ENCODE measurements around the gene SPDL1. TPM values are rescaled to one million over a fixed set of nuclear protein-coding genes. Genes with fewer than 3 reads are reported as not detected.
A peak's percentile ranks its signal among the peaks of the same experiment; 100 is the strongest.

Gene SPDL1
- total RNA-seq, 2 experiments from 2014 or later: 26.5 to 29.9 TPM

- Mint-ChIP-seq H3K4me3 (no peak overlapping the region), H3K9me3 (no peaks in the 10 kb centered on the region), H3K27ac (no peak overlapping the region), H3K27me3 (ENCODE audit: low read depth) (peaks cover 10% of the 10 kb centered on the region), H3K4me1 (ENCODE audit: low read depth) (peaks cover 16% of the 10 kb centered on the region), H3K36me3 (ENCODE audit: low read depth) (no peaks in the 10 kb centered on the region)
- CTCF ChIA-PET: interaction anchor here (1.1 to 1.4 kb wide), 2 partner anchors 12 to 898 kb away, joined by 4 to 7 read pairs; no protein-coding TSS in a partner anchor
- intact Hi-C loops (cut with micrococcal nuclease): no loop called here
- peak; percentile 21 for DNase-seq
Observed at GRCh38 chr5:169577951-169578350, 5.6 kb upstream of the SPDL1 start.

DNA sequence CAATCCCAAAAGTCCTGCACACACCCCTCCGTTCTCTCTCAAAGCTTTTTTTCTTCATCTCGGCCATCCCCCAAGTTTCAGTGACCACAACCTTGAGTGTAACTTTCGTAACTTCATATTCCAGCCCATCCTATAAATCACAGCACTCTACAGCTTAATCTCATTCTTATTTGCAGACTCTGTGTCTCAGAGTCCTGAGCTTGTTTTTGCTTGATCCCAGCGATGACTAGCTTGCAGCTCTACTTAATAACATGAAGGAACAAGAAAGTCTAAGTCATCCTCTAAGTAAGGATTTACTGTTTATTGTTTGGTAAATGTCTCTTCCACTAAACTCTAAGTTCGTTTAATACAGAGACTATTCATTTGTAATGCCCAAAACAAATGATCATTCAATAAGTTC, 2.6 kb upstream of the SPDL1 start:
- intact Hi-C loops (cut with micrococcal nuclease): loop anchor here (1.0 to 10.0 kb wide), 8 partner anchors 279 to 1094 kb away; partner anchors contain the start of gene RARS1
- no peak for DNase-seq
- CTCF ChIA-PET: interaction anchor here (0.6 to 1.7 kb wide), 14 partner anchors 8 to 900 kb away, joined by 3 to 11 read pairs (median 3); no protein-coding TSS in a partner anchor
- Mint-ChIP-seq H3K27me3 (ENCODE audit: low read depth) (no peaks in the 10 kb centered on the region), H3K4me1 (ENCODE audit: low read depth) (peaks cover 28% of the 10 kb centered on the region), H3K36me3 (ENCODE audit: low read depth) (peaks cover 1% of the 10 kb centered on the region), H3K27ac (no peak overlapping the region), H3K9me3 (no peaks in the 10 kb centered on the region), H3K4me3 (no peak overlapping the region)

DNA sequence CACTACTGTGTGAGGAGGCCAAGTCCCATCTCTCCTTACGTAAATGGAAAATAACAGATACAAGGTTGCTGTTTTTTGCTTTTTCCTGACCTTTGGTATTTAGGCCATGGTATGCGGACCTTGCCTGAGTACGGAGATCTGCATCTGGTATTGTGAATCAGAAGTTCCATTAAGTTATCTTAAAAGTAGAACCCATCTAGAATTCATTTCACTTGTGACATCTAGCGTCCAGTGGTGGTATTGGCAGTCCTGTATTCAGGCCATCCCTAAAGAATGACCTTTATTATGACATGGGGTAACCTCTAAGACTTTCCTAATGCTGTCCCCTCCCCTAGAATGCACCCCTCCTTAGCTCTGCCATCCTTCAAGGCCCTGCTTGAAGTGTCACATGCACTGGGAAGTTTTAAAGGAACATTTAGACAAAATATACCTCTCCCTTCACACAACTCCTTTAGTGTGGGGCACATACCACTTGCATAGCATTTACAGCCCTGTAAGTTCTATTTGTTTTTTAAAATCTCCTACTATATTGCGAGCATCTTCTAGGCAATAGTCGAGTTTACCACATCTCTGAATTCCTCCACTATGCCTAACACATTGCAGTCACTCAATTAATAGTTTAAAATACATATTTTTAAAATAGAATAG, 1.9 kb upstream of the SPDL1 start:
- Mint-ChIP-seq H3K36me3 (ENCODE audit: low read depth) (peaks cover 1% of the 10 kb centered on the region), H3K9me3 (no peaks in the 10 kb centered on the region), H3K4me1 (ENCODE audit: low read depth) (peaks cover 28% of the 10 kb centered on the region), H3K27me3 (ENCODE audit: low read depth) (no peaks in the 10 kb centered on the region), H3K4me3 (no peak overlapping the region), H3K27ac (no peak overlapping the region)
- DNase-seq: peak; percentile 82
- intact Hi-C loops (cut with micrococcal nuclease): loop anchor here (1.0 to 10.0 kb wide), 9 partner anchors 279 to 1313 kb away; partner anchors contain the start of gene RARS1
- CTCF ChIA-PET: interaction anchor here (0.6 to 1.7 kb wide), 14 partner anchors 9 to 900 kb away, joined by 3 to 11 read pairs (median 3); no protein-coding TSS in a partner anchor

GRCh38 chr5:169583101-169583423, 511 bp upstream of the SPDL1 start:
- H3K36me3 Mint-ChIP-seq (ENCODE audit: low read depth): peaks cover 1% of the 10 kb centered on the region
- H3K4me1 Mint-ChIP-seq (ENCODE audit: low read depth): peaks cover 28% of the 10 kb centered on the region
- no peaks in the 10 kb centered on the region for H3K27me3 Mint-ChIP-seq (ENCODE audit: low read depth)
- peak overlapping the region; percentile 96 for H3K4me3 Mint-ChIP-seq
- no peak for DNase-seq
- intact Hi-C loops (cut with micrococcal nuclease): loop anchor here (1.0 to 10.0 kb wide), 13 partner anchors 38 to 1314 kb away; partner anchors contain the start of genes DOCK2, INSYN2B, PANK3 and RARS1
- no peaks in the 10 kb centered on the region for H3K9me3 Mint-ChIP-seq
- CTCF ChIA-PET: interaction anchor here (0.5 to 1.0 kb wide), 5 partner anchors 9 to 588 kb away, joined by 3 to 4 read pairs (median 3); no protein-coding TSS in a partner anchor
- peak overlapping the region; percentile 94 for H3K27ac Mint-ChIP-seq

DNA sequence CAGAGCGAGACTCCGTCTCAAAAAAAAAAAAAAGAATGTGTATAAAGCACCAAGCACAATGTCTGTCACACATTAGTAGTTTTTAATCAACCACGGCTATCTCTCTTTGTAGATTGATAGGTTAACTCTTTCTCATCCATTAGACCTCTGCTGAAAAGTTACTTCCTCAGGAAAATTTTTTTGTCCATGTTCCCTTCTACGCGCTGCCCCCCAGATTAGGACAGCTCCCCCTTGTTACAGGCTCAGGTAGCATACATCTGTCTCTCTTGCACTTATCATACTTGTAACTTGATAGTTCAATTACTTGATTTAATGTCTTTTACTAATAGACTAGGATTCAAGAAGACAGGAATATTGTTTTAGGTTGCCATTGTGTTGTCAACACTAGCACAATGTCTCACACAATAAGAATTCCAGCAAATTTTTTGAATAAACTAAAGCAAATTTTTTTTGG, 1.5 kb downstream of the SPDL1 start:
- Mint-ChIP-seq H3K9me3 (no peaks in the 10 kb centered on the region), H3K27ac (no peak overlapping the region), H3K4me3 (peak overlapping the region; percentile 96), H3K4me1 (ENCODE audit: low read depth) (peaks cover 28% of the 10 kb centered on the region), H3K27me3 (ENCODE audit: low read depth) (no peaks in the 10 kb centered on the region), H3K36me3 (ENCODE audit: low read depth) (peaks cover 14% of the 10 kb centered on the region)
- no peak for DNase-seq
- intact Hi-C loops (cut with micrococcal nuclease): loop anchor here (5.0 to 10.0 kb wide), 3 partner anchors 750 to 1098 kb away; partner anchors contain the start of gene RARS1
- CTCF ChIA-PET: no interaction called here

DNA sequence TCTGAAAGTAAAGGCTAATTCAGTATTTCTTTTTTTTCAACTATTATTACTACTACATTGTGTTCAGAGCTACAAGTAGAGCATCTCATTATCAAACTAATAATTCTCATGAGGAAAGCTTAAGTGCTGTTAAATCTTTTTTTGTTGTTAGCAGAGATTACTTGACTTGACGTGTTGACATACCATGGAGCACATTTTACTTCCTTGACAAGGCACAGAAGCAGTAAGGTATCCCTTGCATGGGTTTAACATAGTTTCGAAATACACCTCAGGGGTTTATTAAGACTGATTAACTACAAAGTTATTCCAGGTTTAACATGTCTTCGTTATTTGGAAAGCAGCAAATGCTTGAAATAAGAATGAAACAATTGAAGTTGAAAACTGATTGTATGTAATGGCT, 7.0 kb downstream of the SPDL1 start:
- H3K27me3 Mint-ChIP-seq (ENCODE audit: low read depth): no peaks in the 10 kb centered on the region
- no peaks in the 10 kb centered on the region for H3K9me3 Mint-ChIP-seq
- H3K27ac Mint-ChIP-seq: no peak overlapping the region
- peaks cover 53% of the 10 kb centered on the region for H3K36me3 Mint-ChIP-seq (ENCODE audit: low read depth)
- no peak for DNase-seq
- H3K4me3 Mint-ChIP-seq: no peak overlapping the region
- CTCF ChIA-PET: interaction anchor here (1.0 kb wide), 1 partner anchor 10 kb away, joined by 4 read pairs; no protein-coding TSS in a partner anchor
- peaks cover 2% of the 10 kb centered on the region for H3K4me1 Mint-ChIP-seq (ENCODE audit: low read depth)
- intact Hi-C loops (cut with micrococcal nuclease): no loop called here

GRCh38 chr5:169591636-169592035, 8.1 kb downstream of the SPDL1 start:
- CTCF ChIA-PET: interaction anchor here (0.6 kb wide), 1 partner anchor 8 kb away, joined by 3 read pairs; the partner anchor contains the start of gene SPDL1

DNA sequence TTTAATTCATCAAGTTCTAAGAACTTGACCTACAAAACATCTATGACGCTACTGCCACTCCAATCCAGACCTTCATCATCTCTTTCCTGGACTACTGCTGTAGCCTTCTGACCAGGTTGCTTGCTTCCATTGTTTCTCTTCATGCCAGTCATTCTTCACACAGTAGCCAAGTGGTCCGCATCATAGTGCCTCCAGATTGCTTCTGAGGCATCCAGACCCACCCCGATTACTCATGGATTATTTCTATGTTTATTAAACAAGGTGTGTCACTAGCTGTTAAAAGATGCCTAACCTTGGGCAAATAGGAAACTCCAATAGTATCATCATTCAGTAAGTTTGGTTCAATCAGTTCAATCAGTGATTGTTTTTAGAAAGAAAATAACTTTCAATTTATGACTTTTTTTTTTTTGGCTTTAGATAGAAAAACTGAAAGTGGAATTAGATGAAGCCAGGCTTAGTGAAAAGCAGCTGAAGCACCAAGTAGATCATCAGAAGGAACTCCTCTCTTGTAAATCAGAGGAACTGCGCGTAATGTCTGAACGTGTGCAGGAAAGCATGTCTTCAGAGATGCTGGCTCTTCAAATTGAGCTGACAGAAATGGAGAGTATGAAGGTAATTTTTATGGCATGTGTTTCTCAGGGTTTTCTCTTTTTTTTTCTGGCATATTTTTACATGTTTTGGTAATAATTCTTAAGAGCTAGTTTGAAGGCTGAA, 9.5 kb downstream of the SPDL1 start:
- Mint-ChIP-seq H3K27me3 (ENCODE audit: low read depth) (no peaks in the 10 kb centered on the region), H3K4me3 (no peak overlapping the region), H3K27ac (no peak overlapping the region), H3K36me3 (ENCODE audit: low read depth) (peaks cover 66% of the 10 kb centered on the region), H3K9me3 (no peaks in the 10 kb centered on the region), H3K4me1 (ENCODE audit: low read depth) (no peaks in the 10 kb centered on the region)
- CTCF ChIA-PET: interaction anchor here (0.7 kb wide), 1 partner anchor 10 kb away, joined by 4 read pairs; the partner anchor contains the start of gene SPDL1
- intact Hi-C loops (cut with micrococcal nuclease): no loop called here
- DNase-seq: no peak

More at GRCh38 chr5:169591636-169592035, 8.1 kb downstream of the SPDL1 start:
- Mint-ChIP-seq H3K36me3 (ENCODE audit: low read depth) (peaks cover 57% of the 10 kb centered on the region), H3K9me3 (no peaks in the 10 kb centered on the region), H3K4me3 (no peak overlapping the region), H3K27me3 (ENCODE audit: low read depth) (no peaks in the 10 kb centered on the region), H3K27ac (no peak overlapping the region), H3K4me1 (ENCODE audit: low read depth) (no peaks in the 10 kb centered on the region)
- intact Hi-C loops (cut with micrococcal nuclease): no loop called here
- no peak for DNase-seq

DNA sequence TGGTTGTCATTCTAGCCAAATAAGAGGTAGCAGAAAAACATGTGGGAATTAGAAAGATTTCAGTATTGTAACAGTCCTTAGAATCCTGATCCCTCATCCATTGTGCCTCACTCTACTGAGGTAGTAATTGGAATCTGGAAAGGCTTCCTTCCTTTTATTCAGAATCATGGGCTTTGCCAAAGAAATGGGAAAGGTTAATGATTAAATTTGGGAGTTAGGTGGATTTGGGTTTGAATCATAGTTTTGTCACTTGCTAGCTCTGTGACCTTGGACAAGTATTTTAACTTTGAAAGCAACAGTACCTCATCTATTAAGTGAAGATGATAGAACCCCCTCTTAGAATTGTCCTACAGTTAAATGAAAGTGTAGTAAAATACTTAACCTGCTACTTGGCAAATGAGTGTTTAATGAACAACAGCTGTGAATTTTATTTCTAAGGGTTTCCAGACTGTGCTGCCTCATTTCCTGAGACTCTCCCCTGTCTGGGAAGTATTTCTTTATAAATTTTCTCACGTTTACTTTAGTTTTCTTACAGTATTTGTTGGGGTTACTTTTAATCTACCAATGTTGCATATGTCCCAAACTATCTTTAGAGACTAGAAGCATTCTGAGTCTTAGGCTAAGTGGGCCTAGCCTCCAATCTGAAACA, 11.7 kb downstream of the SPDL1 start:
- intact Hi-C loops (cut with micrococcal nuclease): no loop called here
- DNase-seq: no peak
- H3K36me3 Mint-ChIP-seq (ENCODE audit: low read depth): peaks cover 64% of the 10 kb centered on the region

GRCh38 chr5:169599451-169599850, 15.9 kb downstream of the SPDL1 start:
- Mint-ChIP-seq H3K9me3 (no peaks in the 10 kb centered on the region), H3K4me1 (ENCODE audit: low read depth) (no peaks in the 10 kb centered on the region), H3K4me3 (no peak overlapping the region), H3K27ac (no peak overlapping the region), H3K36me3 (ENCODE audit: low read depth) (peaks cover 62% of the 10 kb centered on the region), H3K27me3 (ENCODE audit: low read depth) (no peaks in the 10 kb centered on the region)
- intact Hi-C loops (cut with micrococcal nuclease): no loop called here
- CTCF ChIA-PET: interaction anchor here (0.7 kb wide), 1 partner anchor 237 kb away, joined by 3 read pairs; no protein-coding TSS in a partner anchor
- no peak for DNase-seq

More for the DNA sequence above, 11.7 kb downstream of the SPDL1 start:
- CTCF ChIA-PET: no interaction called here
- Mint-ChIP-seq H3K4me1 (ENCODE audit: low read depth) (no peaks in the 10 kb centered on the region), H3K9me3 (no peaks in the 10 kb centered on the region), H3K27me3 (ENCODE audit: low read depth) (no peaks in the 10 kb centered on the region), H3K4me3 (no peak overlapping the region), H3K27ac (no peak overlapping the region)

- Mint-ChIP-seq H3K36me3 (ENCODE audit: low read depth) (peaks cover 47% of the 10 kb centered on the region), H3K9me3 (no peaks in the 10 kb centered on the region), H3K4me1 (ENCODE audit: low read depth) (no peaks in the 10 kb centered on the region), H3K27me3 (ENCODE audit: low read depth) (no peaks in the 10 kb centered on the region), H3K4me3 (no peak overlapping the region), H3K27ac (no peak overlapping the region)
- CTCF ChIA-PET: no interaction called here
- intact Hi-C loops (cut with micrococcal nuclease): no loop called here
- no peak for DNase-seq
Observed at GRCh38 chr5:169602535-169602934, 19.0 kb downstream of the SPDL1 start.

DNA sequence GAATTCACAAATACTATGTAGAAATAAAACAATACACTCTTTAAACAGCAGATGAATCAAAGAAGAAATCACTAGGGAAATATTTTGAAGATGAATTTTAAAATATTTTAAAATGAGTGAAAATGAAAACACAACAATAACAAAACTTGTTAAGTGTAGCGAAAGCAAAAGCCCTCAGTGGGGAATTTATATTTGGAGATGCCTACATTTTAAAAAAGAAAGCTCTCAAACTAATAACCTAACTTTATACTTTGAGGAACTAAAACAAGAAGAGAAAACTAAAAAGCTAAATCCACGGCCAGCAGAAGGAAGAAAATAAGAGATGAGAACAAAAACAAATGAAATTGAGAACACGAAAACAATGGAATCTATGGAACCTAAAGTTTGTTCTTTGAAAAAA, 22.7 kb downstream of the SPDL1 start:
- Mint-ChIP-seq H3K36me3 (ENCODE audit: low read depth) (peaks cover 24% of the 10 kb centered on the region), H3K27me3 (ENCODE audit: low read depth) (peaks cover 4% of the 10 kb centered on the region), H3K9me3 (peaks cover 6% of the 10 kb centered on the region), H3K27ac (no peak overlapping the region), H3K4me1 (ENCODE audit: low read depth) (no peaks in the 10 kb centered on the region), H3K4me3 (no peak overlapping the region)
- intact Hi-C loops (cut with micrococcal nuclease): no loop called here
- no peak for DNase-seq
- CTCF ChIA-PET: interaction anchor here (0.7 kb wide), 1 partner anchor 934 kb away, joined by 3 read pairs; no protein-coding TSS in a partner anchor

Data from activated naive CD4-positive, alpha-beta T cell treated with anti-CD3 and anti-CD28 coated beads for 36 hours (primary cell).